HG03354 (cell line): ENCODE results near the gene H3-3A.

Experiments
- ATAC-seq: cut with Tn5 transposase; IDR thresholded peaks from one replicate; pipeline ENCODE4 v1.9.1; 2021; ENCODE audit warnings: mild to moderate bottlenecking; ENCODE audit not compliant: unreplicated experiment, poor library complexity, severe bottlenecking

Gene H3-3A

DNA sequence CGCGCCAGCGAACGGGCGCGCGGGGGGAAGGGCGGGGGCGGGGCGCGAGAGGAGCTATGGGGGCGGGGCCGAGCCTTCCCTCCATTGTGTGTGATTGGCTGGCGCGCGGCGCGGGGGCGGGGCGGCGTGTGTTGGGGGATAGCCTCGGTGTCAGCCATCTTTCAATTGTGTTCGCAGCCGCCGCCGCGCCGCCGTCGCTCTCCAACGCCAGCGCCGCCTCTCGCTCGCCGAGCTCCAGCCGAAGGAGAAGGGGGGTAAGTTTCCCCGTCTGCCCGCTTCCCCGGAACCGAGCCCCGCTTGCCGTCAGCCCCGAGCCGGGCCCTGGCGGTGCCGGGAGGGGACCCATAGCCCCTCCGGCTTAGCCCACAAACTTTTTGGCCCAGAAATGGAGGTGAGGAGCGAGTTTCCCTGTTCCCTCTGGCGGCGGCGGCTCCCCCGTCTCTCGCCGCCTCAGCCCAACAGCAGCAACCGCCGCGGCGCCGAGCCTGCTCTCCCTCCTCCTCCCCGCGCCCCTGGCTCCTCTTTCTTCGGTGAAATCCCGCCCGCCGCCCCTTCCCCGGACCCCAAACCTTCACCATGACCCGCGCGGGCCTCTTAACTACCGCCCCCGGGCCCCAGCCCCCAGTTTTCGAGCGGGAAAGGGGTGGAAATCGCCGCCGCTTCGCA lies at the start of gene H3-3A:
Gene H3-3A, plus strand, starts transcription at position 159 of the 666 bp plus-strand sequence. CDS start 1,636 bp downstream, outside the sequence.
- ATAC-seq: peak; percentile 80

DNA sequence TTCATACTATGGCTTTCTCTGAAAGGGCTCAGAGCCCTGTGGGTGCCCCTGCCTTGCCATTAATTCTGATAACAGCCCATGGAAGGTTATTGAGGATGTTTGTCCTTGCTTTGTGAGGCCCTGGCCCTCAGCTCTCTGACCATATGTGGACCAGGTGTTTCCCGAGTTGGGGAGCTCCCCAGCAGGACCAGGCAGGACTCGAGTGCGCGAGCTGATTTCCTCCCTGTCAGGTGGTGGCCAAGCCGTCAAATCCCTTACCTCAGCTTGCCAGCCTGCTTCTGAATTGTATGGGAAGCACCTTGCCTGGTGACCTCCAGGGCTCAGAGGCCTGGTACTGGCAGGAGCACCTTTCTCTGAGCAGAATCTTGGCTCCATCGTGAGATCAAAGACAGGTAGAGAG lies 45.4 kb upstream of the H3-3A start:
- no peak for ATAC-seq

DNA sequence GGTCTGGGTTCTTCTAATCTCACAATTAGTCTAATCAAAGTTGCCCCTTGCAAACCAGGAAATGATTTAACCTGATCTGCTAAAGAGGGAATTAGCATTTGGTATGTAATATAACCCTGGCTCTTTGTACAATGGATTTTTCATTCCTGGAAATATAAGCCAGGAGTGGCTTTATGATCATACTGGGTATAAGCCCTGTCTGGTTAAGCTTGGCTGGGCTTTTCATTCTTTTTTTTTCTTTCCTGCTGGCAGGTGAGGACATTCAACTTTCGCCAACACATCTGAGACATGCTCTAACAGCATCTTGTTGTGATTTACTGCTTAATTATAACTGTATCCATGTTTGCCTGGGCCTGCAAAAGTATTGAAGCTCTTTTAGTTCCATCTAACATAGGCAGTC lies 42.9 kb upstream of the H3-3A start:
- ATAC-seq: no peak

DNA sequence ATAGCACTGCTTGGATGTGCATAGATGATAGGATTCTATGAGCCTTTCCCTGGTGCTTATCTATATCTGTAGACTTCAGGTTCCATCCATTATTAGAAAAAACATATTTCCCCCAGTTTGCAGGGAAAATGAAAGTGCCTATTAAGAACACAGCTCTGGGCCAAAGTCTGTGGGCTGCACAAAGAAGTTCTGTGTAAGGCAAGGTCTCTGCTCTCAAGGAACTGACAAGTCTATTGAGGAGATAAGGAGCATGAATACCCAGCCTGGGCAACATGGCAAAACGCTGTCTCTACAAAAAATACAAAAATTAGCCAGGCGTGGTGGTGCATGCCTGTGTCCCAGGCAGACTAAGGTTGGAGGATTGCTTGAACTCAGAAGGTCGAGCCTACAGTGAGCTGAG lies 41.1 kb upstream of the H3-3A start:
- no peak for ATAC-seq

DNA sequence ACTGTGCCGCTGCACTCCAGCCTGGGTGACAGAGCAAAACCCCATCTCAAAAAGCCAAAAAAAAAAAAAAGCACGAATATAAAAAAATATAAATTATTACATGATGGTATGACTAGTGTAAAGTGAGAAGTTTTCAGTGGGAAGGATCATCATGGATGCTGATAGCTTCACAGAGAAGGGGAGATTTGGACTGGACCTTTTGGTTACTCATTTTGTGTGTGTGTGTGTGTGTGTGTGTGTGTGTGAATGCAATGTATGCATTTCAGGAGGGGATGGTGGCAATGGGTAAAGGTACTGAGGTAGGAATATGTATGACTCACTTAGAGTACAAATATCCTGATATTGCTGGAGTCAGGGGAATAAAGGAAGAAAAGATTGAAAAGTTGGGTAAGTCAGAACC lies 40.7 kb upstream of the H3-3A start:
- no peak for ATAC-seq

DNA sequence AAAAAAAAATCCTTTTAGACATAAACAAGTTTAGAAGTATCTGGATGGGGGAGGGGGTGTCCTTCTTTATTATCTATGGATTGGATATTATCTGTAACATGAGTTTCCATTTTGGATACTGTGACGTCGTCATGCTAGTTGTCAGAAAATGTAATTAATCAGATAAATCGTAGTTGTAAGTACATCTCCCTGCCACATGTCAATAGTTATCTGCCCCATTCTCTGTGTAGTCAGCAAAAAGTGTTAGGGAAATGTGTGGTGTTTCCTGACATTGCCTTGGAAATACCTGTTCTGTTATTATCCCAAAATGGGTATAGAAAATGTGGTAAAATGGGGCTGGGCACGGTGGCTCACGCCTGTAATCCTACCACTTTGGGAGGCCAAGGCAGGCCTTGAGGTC lies 38.8 kb upstream of the H3-3A start:
- no peak for ATAC-seq

DNA sequence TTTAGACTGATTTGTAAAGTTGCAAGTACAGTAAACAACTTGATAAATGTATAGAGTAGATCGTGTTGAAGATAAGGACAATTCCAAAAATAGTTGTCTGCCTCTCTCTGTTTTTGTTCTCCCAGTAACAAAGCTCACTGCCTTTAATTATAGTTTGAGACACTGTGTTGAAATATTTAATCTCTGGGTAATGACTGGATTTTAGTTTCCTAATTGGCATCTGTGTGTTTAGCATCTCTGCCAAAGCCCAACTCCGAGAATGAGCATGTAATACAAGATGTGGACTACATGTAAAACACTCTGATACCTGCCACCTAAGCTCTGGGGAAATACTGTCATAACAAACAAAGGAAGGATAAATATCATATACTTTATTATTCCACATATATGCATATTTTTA lies 35.7 kb upstream of the H3-3A start:
- no peak for ATAC-seq

DNA sequence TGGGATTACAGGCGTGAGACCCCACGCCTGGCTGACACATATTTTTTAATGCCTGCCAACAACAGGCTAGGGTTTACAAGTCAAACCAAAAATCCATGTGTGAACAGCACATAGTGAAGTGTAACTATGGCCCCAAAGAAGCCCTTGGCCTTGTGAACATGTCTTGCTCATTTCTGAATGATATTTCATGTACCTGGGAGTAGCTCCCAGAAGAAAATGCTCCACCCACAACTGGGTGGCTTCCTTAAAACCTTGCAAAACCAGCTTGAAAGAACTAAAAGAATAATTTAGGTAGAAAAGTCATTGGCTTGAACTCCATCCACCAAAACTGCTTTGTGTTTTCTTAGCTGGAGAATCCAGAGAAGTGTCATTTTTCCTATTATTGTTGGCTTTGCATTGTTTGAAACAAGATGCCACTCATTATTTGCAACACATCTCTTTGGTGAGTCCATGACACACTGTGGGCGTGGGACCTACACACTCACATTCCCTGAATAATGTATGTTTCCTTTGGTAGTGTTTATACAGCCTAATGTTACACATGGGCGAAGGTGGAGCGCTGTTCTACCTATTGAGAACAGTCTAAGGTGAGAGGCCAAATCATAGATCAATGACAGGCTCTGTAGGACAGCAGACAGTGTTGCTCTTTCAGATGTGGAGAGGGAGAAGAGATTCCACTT lies 34.8 kb upstream of the H3-3A start:
- no peak for ATAC-seq

DNA sequence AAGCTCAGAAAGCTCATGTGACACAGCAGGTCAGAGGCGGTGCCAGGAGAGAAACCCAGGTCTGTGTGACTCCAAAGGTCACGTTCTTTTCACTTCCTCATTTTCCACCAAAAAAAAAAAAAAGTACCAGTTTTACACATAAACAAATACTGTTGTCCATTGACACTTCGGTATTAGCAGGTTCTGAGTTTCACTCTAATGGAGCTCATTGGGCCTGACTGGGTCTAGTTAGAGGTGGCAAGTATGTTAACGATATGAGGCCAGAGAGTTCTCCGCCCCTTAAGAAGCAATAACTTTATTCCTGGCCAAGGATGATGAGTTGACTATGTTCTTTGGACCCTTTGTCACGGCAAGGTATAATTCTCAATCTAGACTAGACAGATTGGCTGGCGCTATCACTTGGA lies 33.4 kb upstream of the H3-3A start:
- peak; percentile 96 for ATAC-seq

DNA sequence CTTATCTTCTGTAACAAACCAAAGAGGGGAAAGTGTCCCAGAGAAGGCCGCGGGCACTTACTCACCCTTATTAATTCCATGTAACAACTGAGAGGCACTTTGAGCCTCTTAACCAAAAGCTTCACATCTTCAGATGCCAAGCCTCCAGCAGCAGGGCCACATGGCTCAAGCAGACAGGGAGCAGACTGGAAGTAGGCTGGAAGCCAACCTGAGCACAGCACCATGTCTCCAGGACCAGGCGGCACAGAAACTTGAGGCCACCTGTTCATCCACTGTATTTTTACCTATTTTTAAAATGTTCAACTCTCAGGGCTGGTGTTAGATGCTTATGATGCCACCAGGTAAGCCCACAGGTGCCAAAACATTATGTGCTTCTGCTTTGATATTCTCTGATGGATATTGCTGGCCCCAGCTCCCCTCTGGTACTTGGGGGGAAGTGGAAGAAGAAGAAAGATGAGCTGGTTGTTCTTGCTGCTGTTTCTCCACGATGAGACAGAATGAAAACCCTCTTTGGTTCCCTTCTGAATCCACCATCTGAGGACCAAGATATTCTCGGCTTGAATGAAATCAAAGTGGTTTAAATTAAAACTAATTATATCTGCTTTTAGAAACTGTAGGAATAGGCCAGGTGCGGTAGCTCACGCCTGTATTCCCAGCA lies 32.8 kb upstream of the H3-3A start:
- no peak for ATAC-seq

DNA sequence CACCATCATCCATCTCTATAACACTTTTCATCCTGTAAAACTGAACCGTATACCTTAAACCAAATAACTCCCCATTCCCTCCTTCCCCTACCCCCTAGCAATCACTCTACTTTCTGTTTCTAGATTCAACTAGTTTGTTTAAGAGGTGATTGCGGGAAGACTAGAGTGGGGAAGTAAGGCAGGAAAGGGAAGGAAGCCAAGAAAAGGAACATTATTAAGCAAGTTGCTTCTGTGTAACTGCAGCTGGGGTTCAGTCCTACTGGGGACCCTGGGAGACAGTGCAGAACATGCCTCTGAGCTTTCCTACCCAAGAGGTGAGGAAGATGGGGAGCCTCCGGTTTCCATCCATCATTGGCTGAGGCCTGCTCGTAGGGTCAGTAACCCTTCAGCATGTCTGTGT lies 28.9 kb upstream of the H3-3A start:
- no peak for ATAC-seq

DNA sequence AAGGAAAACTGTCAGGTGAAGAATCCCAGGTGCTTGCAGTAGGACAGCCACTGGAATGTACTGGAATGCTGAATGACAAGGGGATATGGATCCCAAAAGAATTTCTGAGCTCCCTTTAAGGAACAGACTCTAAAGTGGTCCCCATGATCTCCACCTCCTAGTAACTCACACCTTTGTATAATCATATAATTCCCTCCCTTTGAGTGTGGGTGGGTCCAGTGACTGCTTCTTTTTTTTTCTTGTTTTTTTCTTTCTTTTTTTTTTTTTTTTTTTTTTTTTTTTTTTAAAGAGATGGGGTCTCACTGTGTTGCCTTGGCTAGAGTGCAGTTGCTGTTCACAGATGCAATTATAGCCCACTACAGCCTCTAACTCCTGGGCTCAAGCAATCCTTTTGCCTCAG lies 28.5 kb upstream of the H3-3A start:
- no peak for ATAC-seq

DNA sequence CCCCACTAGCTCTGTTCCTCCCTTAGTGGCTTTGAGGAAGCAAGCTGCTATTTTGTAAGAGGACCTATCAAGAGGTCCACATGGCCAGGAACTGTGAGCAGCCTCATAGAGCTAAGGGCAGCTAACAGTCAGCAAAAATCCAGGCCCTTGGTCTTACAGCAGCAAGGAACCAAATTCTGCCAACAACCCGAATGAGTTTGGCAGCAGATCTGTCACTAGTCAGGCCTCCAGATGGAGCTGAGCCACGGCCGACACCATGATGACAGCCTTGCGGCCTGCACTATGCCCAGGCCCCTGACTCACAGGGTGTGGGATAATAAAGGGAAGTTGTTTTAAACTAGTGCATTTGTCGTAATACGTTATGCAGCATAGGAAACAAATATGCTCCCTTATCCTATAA lies 28.0 kb upstream of the H3-3A start:
- no peak for ATAC-seq

DNA sequence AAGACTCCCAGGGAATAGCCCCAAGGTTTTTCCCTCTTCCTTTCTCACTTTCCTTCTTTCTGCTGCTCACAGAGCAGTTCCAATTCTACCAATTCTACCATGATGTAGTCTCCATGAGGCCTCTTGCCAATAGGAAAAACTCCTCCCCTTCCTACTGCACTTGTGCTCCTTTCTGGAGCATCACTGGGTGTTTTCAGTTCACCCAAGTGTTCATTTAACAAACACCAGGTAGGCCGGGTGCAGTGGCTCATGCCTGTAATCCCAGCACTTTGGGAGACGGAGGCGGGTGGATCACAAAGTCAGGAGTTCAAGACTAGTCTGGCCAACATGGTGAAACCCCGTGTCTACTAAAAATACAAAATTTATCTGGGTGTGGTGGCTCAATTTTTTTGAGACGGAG lies 26.6 kb upstream of the H3-3A start:
- ATAC-seq: no peak

DNA sequence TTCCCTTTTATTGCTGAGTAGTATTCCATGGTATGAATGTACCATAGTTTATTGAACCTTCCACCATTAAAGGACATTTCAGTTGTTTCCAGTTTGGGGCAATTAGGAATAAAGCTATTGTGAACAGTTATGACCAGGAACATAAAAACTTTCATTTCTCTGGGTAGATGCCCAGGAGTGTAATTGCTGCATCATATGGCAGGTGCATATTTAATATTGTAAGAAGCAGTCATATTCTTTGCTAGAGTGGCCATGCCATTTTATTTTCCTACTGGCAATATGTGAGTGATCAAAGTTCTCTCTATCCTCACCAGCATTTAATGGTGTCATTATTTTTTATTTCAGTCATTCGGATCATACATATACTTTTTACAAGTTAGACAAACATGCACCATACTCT lies 23.9 kb upstream of the H3-3A start:
- ATAC-seq: no peak

DNA sequence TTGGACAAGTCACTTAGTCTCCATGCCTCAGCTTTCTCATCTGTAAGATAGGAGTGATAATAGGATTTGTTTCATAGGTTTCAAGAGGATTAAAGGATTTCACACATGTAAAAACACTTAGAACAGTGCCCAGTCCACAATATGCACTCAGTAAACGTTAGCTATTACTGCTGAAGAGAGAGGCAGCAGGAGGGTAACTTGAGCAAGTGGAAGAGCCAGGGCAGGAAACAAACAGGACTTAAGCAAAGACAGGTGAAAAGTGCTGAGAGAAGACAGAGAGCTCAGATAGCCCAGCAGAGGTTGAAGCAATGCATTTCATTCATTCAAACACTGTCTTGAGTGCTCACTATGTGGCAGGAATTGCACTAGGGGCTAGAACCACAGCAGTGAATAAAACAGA lies 21.1 kb upstream of the H3-3A start:
- no peak for ATAC-seq

DNA sequence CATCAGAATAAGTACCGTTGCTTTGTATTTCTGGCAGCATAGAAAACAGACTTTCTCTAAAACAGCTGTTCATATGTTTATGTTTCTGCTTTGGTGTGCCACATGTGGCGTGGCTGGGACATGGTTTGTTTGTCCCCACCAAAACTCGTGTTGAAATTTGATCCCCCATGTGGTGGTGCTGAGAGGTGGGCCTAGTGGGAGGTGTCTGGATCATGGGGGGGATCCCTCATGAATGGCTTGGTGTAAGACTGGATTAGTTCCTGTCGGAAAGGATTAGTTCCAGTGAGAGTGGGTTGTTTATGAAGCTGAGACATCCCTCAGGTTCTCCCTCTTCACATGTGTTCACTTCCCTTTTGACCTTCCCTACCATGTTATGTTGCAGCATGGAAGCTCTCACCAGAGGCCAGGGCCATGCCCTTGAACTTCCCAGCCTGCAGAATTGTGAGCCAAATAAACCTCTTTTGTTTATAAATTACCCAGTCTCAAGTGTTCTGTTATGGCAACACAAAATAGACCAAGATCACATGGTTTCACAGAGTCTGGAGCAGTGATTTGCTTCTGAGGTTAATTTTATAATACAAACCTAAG lies 17.9 kb upstream of the H3-3A start:
- ATAC-seq: no peak

DNA sequence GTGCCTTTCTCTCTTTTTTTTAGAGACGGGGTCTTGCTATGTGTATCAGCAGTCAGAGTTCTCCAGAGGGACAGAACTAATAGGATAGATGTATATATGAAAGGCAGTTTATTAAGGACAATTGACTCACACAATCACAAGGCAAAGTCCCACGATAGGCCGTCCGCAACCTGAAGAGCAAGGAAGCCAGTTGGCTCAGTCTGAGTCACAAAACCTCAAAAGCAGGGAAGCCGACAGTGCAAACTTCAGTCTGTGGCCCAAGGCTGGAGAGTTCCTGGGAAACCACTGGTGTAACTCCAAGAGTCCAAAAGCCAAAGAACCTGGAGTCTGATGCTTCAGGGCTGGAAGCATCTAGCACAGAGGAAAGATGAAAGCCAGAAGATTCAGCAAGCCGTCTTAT lies 16.3 kb upstream of the H3-3A start:
- no peak for ATAC-seq

DNA sequence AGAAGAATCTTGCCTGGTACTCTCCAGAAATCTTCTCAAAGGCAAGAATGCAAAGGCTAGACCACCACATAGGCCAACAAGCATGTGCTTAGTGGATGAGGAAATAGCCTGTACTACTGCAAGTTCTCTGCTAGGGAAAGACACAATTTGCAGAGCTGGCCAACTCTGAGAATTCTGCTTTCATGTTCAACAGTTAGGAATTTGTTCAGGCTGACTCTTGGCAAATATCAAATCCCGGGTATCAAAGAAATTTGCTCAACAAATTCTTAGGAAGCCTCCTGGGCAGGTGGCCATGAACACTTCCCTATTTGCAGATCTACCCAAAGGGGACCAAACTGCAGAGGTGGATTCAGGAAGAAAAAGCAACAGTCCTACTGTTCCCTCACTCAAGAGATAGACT lies 15.0 kb upstream of the H3-3A start:
- no peak for ATAC-seq

DNA sequence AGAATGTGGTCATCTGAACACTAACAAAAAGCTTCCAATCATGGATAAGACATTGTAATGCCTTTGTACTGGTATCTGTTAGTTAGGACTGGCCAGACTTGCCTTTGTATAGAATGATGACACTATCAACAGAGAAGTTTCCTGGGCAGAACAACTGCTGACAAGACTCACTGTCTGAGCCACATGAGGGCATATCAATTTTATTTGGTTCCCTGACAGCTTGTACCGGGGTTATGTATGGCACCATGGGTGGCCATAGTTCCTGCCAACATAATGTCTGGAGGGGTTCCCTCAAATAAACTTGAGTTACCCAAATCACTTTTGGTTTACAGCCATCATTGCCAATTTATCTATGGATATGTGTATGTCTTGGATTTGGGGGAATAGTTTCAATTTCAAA lies 13.6 kb upstream of the H3-3A start:
- ATAC-seq: no peak

DNA sequence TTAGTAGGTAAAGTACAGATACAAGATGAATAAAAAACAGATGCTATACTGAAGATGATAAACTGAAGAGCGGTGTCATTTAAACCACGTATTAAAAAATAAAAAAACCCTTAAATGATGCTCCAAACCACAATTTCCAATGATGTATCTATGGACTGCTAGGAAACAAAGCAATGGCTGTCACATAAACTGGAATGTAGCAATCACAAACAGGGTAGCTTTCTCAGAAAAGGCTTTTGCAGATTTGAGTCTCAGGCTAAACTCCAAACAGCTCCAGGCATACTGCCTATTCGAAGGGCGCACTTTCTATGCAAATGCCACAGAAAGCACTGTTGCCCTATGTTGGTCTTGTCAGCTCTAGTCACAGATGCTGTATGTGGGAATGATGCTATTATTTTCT lies 12.4 kb upstream of the H3-3A start:
- no peak for ATAC-seq
